ENCODE results near the gene FLAD1. TPM values are rescaled to one million over a fixed set of nuclear protein-coding genes. Genes with fewer than 3 reads are reported as not detected.
A peak's percentile ranks its signal among the peaks of the same experiment; 100 is the strongest.
"Not testable (repeated sequence)": the region's sequence is repeated elsewhere in the genome, so short reads cannot be mapped to it uniquely, and the experiment has no call there.

FLAD1 gene
- total RNA-seq, 1 donor from 2014 or later, result 31.2 TPM

GRCh38 chr1:154988058-154988954 lies 5.2 kb downstream of the FLAD1 start:
- no peak for DNase-seq (ENCODE audit: extremely low read depth, low read depth, low spot score)

- no peak for DNase-seq (ENCODE audit: extremely low read depth, low read depth, low spot score)
Observed at GRCh38 chr1:154989195-154989860, 6.2 kb downstream of the FLAD1 start.

DNA sequence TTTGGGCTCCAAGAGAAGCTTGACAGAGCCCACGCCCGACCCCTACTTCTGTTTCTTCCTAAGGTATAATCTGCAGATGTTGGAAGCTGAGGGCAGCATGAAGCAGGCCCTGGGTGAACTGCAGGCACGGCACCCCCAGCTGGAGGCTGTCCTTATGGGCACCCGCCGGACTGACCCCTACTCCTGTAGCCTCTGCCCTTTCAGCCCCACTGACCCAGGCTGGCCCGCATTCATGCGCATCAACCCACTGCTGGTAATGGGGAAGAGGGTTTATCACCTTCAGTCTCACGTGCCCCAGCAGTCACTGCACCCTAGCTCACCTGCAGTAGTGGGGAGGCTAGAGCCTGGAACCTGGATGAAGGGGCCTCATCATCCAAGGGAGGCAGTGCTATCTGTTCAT lies 7.1 kb downstream of the FLAD1 start:
- no peak for DNase-seq (ENCODE audit: extremely low read depth, low read depth, low spot score)

- no peak for DNase-seq (ENCODE audit: extremely low read depth, low read depth, low spot score)
Observed at GRCh38 chr1:154992721-154993571, 9.8 kb downstream of the FLAD1 start.

DNA sequence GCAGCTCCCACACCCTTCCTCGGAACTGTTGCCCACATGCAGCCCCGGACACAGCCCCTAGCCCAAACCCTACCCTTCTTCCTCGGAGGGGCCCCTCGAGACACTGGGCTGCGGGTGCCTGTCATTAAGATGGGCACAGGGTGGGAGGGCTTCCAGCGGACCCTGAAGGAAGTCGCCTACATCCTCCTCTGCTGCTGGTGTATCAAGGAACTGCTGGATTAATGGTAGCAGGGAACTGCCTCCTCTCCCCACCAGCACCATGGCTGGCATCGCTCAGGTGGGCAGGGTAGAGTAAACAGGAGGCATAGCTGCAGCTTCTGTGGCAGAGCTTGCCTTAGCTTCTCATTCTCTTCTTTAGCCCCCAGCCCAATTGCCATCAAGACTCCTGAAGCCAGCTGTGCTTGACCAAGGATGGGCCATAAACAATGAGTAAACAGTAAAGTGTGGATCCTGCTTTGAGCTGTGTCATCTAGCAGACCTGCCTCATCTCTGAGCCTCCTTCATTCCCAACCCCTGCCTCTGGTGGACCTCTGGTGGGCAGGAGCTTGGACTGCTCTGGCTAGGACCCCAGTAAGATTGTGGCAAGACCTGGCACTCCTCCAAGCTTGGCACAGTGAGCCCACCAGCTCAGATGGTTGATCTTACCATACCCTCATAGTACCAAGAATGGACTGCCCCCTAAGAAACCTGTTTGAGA lies 10.6 kb downstream of the FLAD1 start, which contains the start of gene LENEP:
Gene LENEP (plus strand): TSS at position 15 of the 697 bp plus-strand sequence. CDS start 22 bp downstream, at position 37.
- DNase-seq (ENCODE audit: extremely low read depth, low read depth, low spot score), result no peak

GRCh38 chr1:154994269-154994587 lies 11.1 kb downstream of the FLAD1 start:
- no peak for DNase-seq (ENCODE audit: extremely low read depth, low read depth, low spot score)

DNA sequence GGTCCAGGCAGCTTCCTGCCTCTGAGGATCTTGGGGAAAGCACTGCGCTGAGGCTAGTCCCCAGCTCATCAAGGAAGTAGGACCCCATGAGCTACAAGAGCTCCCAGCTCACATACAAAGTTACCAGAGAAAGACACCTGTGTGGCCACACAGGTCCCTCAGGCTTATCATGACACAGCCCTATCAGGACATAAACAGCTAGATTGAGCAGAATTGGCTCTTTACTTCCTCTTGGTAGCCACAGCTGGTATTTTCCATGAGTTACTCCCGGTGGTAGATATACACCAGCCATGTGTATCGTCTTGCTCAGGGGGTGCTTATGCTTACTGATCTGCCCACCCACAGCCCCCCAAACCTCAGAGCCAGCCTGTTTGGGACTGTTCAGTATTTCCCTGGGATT lies 11.4 kb downstream of the FLAD1 start:
- DNase-seq (ENCODE audit: extremely low read depth, low read depth, low spot score), result no peak

DNA sequence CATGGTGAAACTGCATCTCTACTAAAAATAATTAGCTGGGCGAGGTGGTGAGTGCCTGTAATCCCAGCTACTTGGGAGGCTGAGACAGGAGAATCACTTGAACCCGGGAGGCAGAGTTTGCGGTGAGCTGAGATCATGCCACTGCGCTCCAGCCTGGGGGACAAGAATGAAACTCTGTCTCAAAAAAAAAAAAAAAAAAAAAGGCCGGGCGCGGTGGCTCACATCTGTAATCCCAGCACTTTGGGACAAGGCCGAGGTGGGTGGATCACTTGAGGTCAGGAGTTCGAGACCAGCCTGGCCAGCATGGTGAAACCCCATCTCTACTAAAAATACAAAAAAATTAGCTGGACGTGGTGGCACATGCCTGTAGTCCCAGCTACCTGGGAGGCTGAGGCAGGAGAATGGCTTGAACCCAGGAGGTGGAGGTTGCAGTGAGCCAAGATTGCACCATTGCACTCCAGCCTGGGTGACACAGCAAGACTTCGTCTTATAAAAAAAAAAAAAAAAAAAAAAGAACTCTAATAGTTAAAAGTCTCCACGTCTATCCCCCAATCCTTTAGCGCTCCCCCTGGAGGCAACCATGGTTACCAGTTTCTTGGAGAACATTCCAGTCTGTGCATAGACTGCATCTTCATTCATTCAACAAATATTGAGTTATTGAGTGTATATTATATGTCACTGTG lies 12.3 kb downstream of the FLAD1 start:
- DNase-seq (ENCODE audit: extremely low read depth, low read depth, low spot score), result not testable (repeated sequence)

GRCh38 chr1:154996966-154997701 lies 14.0 kb downstream of the FLAD1 start:
- DNase-seq (ENCODE audit: extremely low read depth, low read depth, low spot score), result no peak

- no peak for DNase-seq (ENCODE audit: extremely low read depth, low read depth, low spot score)
Observed at GRCh38 chr1:154998201-154998780, 15.1 kb downstream of the FLAD1 start.

- DNase-seq (ENCODE audit: extremely low read depth, low read depth, low spot score), result no peak
Observed at GRCh38 chr1:154998818-154999570, 15.8 kb downstream of the FLAD1 start.

- no peak for DNase-seq (ENCODE audit: extremely low read depth, low read depth, low spot score)
Observed at GRCh38 chr1:154999571-155000410, 16.6 kb downstream of the FLAD1 start.

- DNase-seq (ENCODE audit: extremely low read depth, low read depth, low spot score), result no peak
Observed at GRCh38 chr1:155000411-155000725, 17.2 kb downstream of the FLAD1 start.

GRCh38 chr1:155000726-155001424 lies 17.7 kb downstream of the FLAD1 start:
- no peak for DNase-seq (ENCODE audit: extremely low read depth, low read depth, low spot score)

GRCh38 chr1:155001425-155001674 lies 18.2 kb downstream of the FLAD1 start:
- DNase-seq (ENCODE audit: extremely low read depth, low read depth, low spot score), result no peak

DNA sequence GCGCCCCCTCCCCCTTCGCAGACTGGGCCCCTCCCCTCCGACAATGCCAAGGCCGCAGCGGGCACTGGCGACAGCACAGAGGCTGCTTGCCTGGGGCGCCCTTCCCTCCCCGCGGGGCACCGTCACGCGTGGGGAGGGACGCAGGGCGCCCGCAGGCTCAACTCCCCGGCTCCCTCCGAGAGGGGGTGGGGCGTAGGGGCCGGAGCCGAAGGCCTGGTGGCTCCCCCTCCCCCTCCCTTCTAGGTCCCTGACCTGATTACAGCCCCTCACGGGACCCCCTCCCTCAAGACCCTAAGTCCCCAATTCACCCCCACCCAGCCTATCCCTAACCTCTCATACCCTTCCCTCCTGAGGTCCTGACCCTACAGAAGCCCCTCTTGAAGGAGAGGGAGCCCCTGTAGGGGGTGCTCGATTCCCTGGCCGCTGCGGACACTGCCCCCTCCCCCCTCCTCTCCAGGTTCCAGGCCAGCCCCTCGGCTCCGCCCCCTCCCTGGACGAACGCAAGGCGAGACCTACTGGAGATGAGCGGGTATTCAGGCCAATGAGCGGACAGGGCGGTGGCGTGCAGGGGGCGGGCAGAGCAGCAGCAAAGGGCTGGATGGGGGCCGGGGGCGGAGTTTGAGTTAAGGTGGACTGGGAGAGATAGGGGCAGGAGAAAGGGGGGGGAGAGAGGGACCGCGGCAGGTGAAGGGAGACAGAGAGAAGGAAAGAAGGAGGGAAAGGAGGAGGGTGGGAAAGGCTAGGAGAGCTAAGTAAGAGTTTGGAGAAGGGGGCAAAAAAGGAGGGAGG lies 18.7 kb downstream of the FLAD1 start:
- peak; percentile 79 for DNase-seq (ENCODE audit: extremely low read depth, low read depth, low spot score)

Data from glomerular endothelial cell (primary cell).